HG03521 (cell line): Measurements from ENCODE around the gene CIDEB.
A peak's percentile ranks its signal among the peaks of the same experiment; 100 is the strongest.

Source experiments
- ATAC-seq: cut with Tn5 transposase; IDR thresholded peaks from one replicate; pipeline ENCODE4 v1.9.1; 2021; ENCODE audit warnings: mild to moderate bottlenecking, moderate library complexity; ENCODE audit not compliant: unreplicated experiment

Gene CIDEB

DNA sequence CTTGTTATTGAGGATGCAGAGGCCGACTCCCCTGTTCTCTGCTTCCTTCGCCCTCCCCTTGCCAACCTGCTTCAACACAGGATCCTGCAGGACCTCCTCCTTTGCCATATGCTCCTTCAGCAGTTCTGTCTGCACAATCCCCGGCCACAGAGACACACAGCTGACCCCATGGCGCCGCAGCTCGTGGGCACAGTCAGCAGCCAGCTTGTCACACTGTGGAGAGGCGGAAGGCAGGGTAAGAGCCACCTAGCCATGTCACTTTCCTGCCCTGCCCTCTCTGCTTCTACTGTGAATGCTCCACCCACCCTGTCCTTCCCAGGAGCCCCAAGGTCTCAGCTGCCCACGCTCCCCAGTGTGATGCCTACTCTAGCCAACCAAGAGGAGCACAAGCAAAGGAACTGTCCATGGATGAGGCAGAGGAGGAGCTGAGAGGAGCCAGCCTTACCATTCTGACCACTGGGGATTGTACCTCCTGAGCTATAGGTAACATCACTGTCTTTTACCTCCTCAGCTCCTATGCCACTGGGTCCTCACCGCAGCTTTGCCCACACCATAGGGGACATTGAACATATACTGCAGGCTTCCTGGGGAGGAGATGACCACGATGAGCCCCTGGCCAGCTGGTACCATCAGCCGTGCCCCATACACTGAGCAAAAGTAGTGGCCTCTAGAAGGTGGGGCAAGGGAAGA is 15.5 kb downstream of the CIDEB start:
- ATAC-seq: no peak

DNA sequence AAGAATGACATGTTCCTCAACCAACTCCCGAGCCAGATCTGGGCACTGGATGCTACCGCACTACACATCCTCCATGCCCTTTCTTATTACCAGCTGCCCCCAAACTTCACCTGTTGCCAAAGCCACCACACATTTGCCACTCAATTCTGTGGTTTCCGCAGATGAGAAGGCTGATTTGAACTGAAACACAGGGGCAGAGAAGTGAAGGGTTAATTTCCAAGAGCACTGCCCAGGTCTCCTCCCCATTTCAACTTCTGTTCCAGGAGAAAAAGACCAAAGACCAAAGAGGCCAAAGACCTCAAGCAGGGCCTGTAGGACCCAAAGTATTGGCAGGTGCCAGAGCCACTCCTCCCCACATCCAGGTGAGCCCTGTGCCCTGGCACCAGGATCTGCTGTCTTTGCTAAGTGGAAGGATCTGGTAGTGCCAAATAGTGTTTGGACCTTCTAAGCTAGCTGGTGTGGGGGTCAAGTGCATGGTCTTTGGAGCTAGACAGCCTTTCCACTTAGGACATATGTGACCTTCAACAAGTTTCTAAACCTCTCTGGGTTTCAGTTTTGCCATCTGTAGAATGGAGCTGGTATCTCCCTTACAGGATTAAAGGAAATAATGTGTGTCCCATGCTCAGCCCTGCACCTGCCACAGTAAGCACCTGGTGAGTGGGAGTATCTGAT is 16.2 kb downstream of the CIDEB start:
- no peak for ATAC-seq

GRCh38 chr14:24290746-24291145 is 17.0 kb downstream of the CIDEB start:
- ATAC-seq: no peak

- ATAC-seq: no peak
Measured at GRCh38 chr14:24289649-24290280, 18.0 kb downstream of the CIDEB start.

DNA sequence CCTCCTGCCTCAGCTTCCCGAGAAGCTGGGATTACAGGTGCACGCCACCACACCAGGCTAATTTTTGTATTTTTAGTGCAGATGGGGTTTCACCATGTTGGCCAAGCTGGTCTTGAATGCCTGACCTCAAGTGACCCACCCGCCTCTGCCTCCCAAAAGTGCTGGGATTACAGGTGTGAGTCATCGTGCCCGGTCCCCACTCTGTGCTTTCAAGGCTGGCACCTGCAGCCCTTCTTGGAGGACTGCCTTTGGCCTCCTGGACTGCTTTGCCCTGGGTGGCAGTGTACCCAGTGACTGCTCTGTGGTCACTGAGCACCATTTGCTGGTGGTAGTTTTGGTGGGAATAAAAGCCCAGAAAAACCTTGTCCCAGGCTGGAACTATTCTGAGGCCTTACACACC is 20.8 kb downstream of the CIDEB start:
- no peak for ATAC-seq

GRCh38 chr14:24285351-24285750 is 22.4 kb downstream of the CIDEB start:
- no peak for ATAC-seq

DNA sequence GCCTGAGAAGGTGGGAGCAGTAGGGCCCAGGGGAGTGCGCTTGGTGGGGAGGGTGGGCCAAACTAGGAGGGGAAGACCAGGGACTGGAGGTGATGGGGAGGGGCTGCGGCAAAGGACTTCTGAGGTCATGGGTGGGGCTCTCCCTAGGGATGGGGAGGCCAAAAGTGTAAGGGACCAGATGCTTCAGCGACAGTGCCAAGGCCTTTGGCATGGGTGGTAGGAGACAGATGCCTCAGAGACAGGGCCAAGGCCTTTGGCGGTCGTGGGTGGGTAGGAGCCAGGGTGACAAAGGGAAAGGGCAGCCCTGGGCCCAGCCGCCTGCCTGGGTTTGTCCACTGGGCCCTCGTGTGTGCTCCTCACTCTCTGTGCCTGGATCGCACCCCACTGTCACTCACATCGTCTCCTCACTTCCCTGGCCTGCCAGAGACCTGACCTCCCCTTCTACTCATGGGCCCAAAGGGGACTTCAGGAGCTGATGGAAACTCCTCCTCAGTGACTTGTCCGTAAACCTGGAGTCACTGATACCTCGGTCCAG is 23.2 kb downstream of the CIDEB start:
- no peak for ATAC-seq

GRCh38 chr14:24283796-24284460 is 23.8 kb downstream of the CIDEB start:
- ATAC-seq: no peak

DNA sequence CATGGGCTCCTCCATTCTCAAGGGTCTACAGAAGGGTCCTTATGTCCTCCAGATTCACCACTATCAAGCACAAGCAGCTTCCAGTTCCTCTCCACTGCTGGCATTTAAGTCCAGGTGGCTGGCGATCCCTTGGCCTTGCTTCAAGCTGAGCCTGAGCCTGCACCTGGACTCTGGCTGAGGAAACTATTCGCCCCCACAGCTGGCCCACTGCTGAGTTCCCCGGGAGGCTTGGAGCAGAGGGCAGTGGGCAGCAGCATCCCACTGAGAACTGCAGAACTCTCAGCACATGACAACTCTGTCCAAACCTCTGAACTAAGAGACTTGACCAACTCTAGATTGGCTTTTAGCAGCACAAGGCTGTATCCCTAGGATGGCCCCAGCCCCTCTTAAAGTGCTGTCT is 25.0 kb downstream of the CIDEB start:
- ATAC-seq: no peak

GRCh38 chr14:24281636-24282035 is 26.1 kb downstream of the CIDEB start:
- no peak for ATAC-seq

GRCh38 chr14:24280797-24281460 is 26.8 kb downstream of the CIDEB start:
- ATAC-seq: no peak

- no peak for ATAC-seq
Measured at GRCh38 chr14:24279301-24280186, 28.2 kb downstream of the CIDEB start.

GRCh38 chr14:24278424-24278823 is 29.4 kb downstream of the CIDEB start:
- ATAC-seq: no peak

DNA sequence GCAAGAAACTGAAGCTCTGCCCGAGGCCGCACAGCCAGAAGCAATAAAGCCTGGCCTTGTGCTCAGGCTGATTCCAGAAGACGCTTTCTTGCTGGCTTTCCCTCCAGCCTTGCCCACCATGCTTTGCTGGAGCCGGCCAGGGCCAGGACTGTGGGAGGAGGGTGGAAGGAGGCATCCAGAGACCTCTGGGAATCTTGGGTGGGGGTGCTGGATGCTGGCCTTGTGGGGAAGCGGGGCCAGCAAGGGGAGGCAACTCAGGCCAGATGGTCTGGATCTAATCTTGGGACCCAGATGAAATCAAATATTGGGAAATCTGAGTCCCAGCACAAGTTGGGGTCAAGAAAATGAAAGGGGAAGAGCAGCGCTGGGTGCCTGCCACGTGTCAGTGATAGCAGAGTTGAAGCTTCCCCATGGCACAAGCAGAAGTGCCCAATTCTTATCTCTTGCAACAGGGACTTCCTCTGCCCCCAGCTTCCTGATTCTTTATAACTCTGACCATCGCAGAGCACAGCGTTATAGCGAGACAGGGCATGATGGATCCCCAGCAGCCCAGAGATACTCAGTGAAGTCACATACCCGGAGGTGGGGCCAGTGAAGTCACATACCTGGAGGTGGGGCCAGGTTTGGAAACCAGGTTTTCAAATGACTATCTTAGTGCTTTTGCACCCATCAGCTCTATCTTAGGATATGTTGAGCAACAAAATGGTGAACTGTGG is 30.0 kb downstream of the CIDEB start:
- ATAC-seq: no peak

DNA sequence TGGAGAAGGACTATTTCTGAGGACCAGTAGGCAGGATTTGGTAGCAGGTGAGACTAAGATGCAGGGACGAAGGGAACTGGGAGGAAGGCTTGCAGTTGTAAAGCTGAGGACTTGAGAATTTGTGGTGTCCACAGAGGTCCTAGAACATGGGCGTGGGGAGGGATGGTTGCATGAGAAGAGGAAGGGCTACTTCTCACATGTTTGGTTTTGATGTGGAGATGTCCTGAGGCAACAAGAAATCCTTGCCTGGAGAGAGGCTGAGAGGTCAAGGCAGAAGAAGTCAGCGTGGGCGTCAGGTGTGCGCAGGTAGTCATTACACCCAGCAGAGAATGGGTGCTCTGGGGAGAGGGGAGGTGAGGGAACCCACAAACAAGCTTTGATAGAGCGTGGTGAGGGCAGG is 30.7 kb downstream of the CIDEB start:
- ATAC-seq: no peak

- peak; percentile 19 for ATAC-seq
Measured at GRCh38 chr14:24274101-24274543, 33.7 kb downstream of the CIDEB start.

DNA sequence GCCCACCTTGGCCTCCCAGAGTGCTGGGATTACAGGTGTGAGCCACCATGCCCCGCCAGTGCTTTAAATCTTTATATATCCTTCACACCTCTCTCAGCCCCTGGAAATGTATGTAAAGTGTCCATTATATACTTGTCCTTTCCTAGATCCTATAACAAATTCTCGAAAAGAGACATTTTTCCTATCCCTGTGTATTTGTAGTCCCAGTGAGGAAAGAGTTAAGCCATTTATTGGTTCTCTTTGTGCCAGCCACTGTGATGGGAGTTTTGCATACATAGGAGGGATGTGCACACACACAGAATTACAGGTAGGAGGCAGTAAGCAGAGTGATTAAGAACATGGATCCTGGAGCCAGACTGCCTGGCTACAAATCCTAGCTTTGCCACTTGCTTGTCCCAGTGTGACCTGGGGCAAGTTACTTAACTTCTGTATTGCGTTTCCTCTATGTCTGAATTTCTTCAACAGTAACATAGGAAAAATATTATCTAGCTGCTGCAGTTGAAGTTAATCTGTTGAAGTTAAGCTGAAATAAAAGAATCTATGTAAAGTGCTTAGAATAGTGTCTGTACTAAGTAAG is 34.3 kb downstream of the CIDEB start:
- no peak for ATAC-seq

DNA sequence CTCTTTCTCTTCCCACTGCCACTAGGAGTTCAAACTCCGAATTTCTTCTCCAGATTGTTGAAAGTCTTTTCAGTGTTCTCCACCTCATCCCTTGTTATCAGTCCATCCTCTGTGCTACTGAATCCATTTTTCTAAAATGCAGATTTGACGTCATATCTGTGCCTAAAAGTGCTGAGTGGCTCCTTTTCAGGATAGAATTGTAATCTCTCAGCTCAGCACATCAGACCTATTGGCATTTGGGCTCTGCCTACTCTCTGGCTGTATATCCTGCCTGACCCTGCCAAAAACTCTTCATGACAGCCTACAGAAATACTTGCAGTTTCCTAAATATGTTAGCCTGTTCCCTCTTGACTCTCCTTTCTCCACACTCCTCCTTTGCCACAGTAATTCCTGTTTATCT is 35.3 kb downstream of the CIDEB start:
- no peak for ATAC-seq

- no peak for ATAC-seq
Measured at GRCh38 chr14:24271834-24272263, 35.9 kb downstream of the CIDEB start.
